ENCODE data around the gene TIMM50. TPM values are rescaled to one million over a fixed set of nuclear protein-coding genes. Genes with fewer than 3 reads are reported as not detected.
A peak's percentile ranks its signal among the peaks of the same experiment; 100 is the strongest.
"Not testable (repeated sequence)": the region's sequence is repeated elsewhere in the genome, so short reads cannot be mapped to it uniquely, and the experiment has no call there.

Gene TIMM50
- total RNA-seq, 4 donors from 2014 or later, result 34.0 to 63.2 (median 51.5) TPM

GRCh38 chr19:39474139-39474620 lies 6.5 kb upstream of the TIMM50 start:
- Histone ChIP-seq H3K27me3 (no peaks in the 10 kb centered on the region), H3K36me3 (peaks cover 49 to 79% (median 65%) of the 10 kb centered on the region in 3 donors), H3K27ac (no peak overlapping the region), H3K4me3 (no peak overlapping the region), H3K4me1 (peaks cover 0 to under 1% (median 0%) of the 10 kb centered on the region in 3 donors), H3K9me3 (no peaks in the 10 kb centered on the region)
- WGBS, 2 donors, result 27 to 48% methylated on average over 5 to 7 of the region's 9 CpGs
- peak; percentile 52 to 82 (median 60) for TF ChIP-seq CTCF (IDR thresholded peaks at IDR 0.05)
- no peak for TF ChIP-seq POLR2A (IDR thresholded peaks at IDR 0.05)
- DNase-seq, result no peak
- intact Hi-C loops (cut with DNase I), result loop anchor here (10.0 kb wide), 1 partner anchor 61 kb away; the partner anchor contains the start of gene EID2B

GRCh38 chr19:39475748-39476147 lies 4.9 kb upstream of the TIMM50 start:
- Histone ChIP-seq H3K36me3 (peaks cover 33 to 64% (median 49%) of the 10 kb centered on the region in 3 donors), H3K4me1 (peaks cover 0 to 12% (median 7%) of the 10 kb centered on the region in 3 donors), H3K4me3 (no peak overlapping the region), H3K27ac (no peak overlapping the region), H3K9me3 (no peaks in the 10 kb centered on the region), H3K27me3 (no peaks in the 10 kb centered on the region)
- DNase-seq, result no peak
- 93 to 100% methylated on average over 1 to 2 of the region's 2 CpGs for WGBS, 2 donors
- intact Hi-C loops (cut with DNase I), result loop anchor here (10.0 kb wide), 1 partner anchor 59 kb away; the partner anchor contains the start of gene EID2B
- no peak for TF ChIP-seq CTCF (IDR thresholded peaks at IDR 0.05)
- TF ChIP-seq POLR2A (IDR thresholded peaks at IDR 0.05), result no peak

- Histone ChIP-seq H3K36me3 (peaks cover 10 to 46% (median 16%) of the 10 kb centered on the region in 3 donors), H3K4me1 (peaks cover 10 to 26% (median 15%) of the 10 kb centered on the region in 3 donors), H3K27ac (peak overlapping the region in 3 of 4 donors; percentile 88 to 90 (median 90))
- H3K27me3 ChIP-seq, H3K9me3 ChIP-seq, H3K4me3 ChIP-seq, DNase-seq: not testable (repeated sequence)
- intact Hi-C loops (cut with DNase I), result loop anchor here (10.0 kb wide), 1 partner anchor 55 kb away; the partner anchor contains the start of gene EID2B
- WGBS, 2 donors, result 41 to 64% methylated on average over 8 to 11 of the region's 11 CpGs
Observed at GRCh38 chr19:39479319-39479801, 1.3 kb upstream of the TIMM50 start.

GRCh38 chr19:39479916-39480315 lies 722 bp upstream of the TIMM50 start:
- TF ChIP-seq CTCF (IDR thresholded peaks at IDR 0.05), result no peak
- TF ChIP-seq POLR2A (IDR thresholded peaks at IDR 0.05), result no peak
- Histone ChIP-seq H3K4me1 (peaks cover 10 to 26% (median 15%) of the 10 kb centered on the region in 3 donors), H3K4me3 (peak overlapping the region; percentile 85 to 98 (median 90)), H3K27ac (peak overlapping the region; percentile 88 to 91 (median 90)), H3K27me3 (no peaks in the 10 kb centered on the region), H3K9me3 (no peaks in the 10 kb centered on the region), H3K36me3 (peaks cover 5 to 46% (median 11%) of the 10 kb centered on the region in 3 donors)
- WGBS, 2 donors, result 45 to 56% methylated on average over 10 of the region's 10 CpGs
- intact Hi-C loops (cut with DNase I), result loop anchor here (10.0 kb wide), 1 partner anchor 55 kb away; the partner anchor contains the start of gene EID2B
- DNase-seq, result no peak

GRCh38 chr19:39481229-39481545 lies 549 bp downstream of the TIMM50 start:
- peak overlapping the region; percentile 85 to 98 (median 90) for H3K4me3 ChIP-seq
- no peaks in the 10 kb centered on the region for H3K27me3 ChIP-seq
- peak overlapping the region; percentile 88 to 91 (median 90) for H3K27ac ChIP-seq
- 0% methylated on average over 11 to 12 of the region's 12 CpGs for WGBS, 2 donors
- no peak for DNase-seq
- TF ChIP-seq POLR2A (IDR thresholded peaks at IDR 0.05) (no peak), CTCF (IDR thresholded peaks at IDR 0.05) (no peak)
- no peaks in the 10 kb centered on the region for H3K9me3 ChIP-seq
- intact Hi-C loops (cut with DNase I), result no loop called here
- H3K36me3 ChIP-seq, result peaks cover under 1 to 46% (median 9%) of the 10 kb centered on the region in 3 donors
- H3K4me1 ChIP-seq, result peaks cover 10 to 26% (median 15%) of the 10 kb centered on the region in 3 donors

Data from esophagus squamous epithelium (tissue), 5 donors.